Measurements from ENCODE around the gene SLBP. TPM values are rescaled to one million over a fixed set of nuclear protein-coding genes. Genes with fewer than 3 reads are reported as not detected.
"Not testable (repeated sequence)": the region's sequence is repeated elsewhere in the genome, so short reads cannot be mapped to it uniquely, and the experiment has no call there.

SLBP gene
- total RNA-seq, 6 experiments from 2014 or later: 13.1 to 30.8 (median 14.7) TPM

DNA sequence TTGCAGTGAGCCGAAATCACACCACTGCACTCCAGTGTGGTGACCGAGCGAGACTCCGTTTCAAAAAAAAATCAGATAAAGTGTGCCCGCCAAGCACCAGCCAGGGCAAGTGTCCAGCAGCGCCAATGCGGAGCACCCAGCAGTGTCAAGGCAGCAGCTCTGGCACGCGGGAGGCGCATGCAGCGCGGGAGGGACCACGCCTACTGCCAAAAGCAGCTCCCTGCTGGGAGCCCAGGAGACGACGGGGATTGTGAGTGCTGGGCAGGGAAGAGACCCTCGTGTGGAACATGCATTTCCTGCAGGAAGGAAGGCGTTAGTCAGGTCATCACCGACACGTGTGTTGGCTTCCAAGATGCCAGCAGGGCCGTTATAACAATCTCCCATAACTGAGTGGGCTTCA, 38.4 kb downstream of the SLBP start:
- H3K27me3 ChIP-seq: no peaks in the 10 kb centered on the region
- no peak overlapping the region for H3K4me3 ChIP-seq
- ATAC-seq (no peak), DNase-seq (no peak)
- no peaks in the 10 kb centered on the region for H3K36me3 ChIP-seq
- no peaks in the 10 kb centered on the region for H3K9me3 ChIP-seq
- H3K27ac ChIP-seq: no peak overlapping the region
- intact Hi-C loops (cut with DNase I): no loop called here
- 96% methylated on average over 4 of the region's 20 CpGs for WGBS (ENCODE audit: insufficient coverage, low coverage, low lambda C conversion rate, missing lambda C conversion rate)
- no peak for TF ChIP-seq POLR2A (IDR thresholded peaks at IDR 0.05)
- TF ChIP-seq, protein P1, sequence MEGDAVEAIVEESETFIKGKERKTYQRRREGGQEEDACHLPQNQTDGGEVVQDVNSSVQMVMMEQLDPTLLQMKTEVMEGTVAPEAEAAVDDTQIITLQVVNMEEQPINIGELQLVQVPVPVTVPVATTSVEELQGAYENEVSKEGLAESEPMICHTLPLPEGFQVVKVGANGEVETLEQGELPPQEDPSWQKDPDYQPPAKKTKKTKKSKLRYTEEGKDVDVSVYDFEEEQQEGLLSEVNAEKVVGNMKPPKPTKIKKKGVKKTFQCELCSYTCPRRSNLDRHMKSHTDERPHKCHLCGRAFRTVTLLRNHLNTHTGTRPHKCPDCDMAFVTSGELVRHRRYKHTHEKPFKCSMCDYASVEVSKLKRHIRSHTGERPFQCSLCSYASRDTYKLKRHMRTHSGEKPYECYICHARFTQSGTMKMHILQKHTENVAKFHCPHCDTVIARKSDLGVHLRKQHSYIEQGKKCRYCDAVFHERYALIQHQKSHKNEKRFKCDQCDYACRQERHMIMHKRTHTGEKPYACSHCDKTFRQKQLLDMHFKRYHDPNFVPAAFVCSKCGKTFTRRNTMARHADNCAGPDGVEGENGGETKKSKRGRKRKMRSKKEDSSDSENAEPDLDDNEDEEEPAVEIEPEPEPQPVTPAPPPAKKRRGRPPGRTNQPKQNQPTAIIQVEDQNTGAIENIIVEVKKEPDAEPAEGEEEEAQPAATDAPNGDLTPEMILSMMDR (IDR thresholded peaks at IDR 0.05): no peak
- H3K4me1 ChIP-seq: no peaks in the 10 kb centered on the region

DNA sequence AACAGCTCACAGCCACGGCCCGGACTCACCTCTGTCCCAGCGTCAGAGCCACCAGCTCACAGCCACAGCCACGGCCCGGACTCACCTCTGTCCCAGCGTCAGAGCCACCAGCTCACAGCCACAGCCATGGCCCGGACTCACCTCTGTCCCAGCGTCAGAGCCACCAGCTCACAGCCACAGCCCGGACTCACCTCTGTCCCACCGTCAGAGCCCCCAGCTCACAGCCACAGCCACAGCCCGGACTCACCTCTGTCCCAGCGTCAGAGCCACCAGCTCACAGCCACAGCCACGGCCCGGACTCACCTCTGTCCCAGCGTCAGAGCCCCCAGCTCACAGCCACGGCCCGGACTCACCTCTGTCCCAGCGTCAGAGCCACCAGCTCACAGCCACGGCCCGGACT, 41.1 kb downstream of the SLBP start:
- DNase-seq; H3K9me3 ChIP-seq; H3K36me3 ChIP-seq; H3K4me1 ChIP-seq; H3K27ac ChIP-seq; H3K4me3 ChIP-seq; H3K27me3 ChIP-seq; ATAC-seq; intact Hi-C loops (cut with DNase I): not testable (repeated sequence)
- 88% methylated on average over 16 of the region's 20 CpGs for WGBS (ENCODE audit: insufficient coverage, low coverage, low lambda C conversion rate, missing lambda C conversion rate)

DNA sequence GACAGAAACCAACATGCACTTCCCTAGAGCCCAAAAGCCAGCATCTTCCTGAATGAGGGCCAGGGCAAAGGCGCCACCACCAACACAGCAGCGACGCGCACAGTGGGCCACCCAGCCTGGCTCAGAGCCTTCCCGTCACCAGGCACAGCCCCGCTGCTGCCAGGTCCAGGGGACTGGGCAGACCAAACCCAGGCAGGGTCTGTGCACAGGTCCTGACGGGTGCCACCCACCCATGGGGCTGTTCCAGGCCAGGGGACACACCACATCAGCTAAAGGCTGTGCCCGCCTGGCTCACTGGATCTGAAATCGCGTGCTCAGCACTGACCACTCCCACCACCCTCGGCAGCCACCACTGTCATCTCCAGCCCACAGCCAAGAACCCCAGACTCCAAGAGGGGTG, 41.8 kb downstream of the SLBP start:
- H3K27me3 ChIP-seq: no peaks in the 10 kb centered on the region
- H3K4me3 ChIP-seq: no peak overlapping the region
- no peak overlapping the region for H3K27ac ChIP-seq
- ATAC-seq: no peak
- H3K9me3 ChIP-seq: no peaks in the 10 kb centered on the region
- intact Hi-C loops (cut with DNase I): no loop called here
- no peaks in the 10 kb centered on the region for H3K4me1 ChIP-seq
- WGBS (ENCODE audit: insufficient coverage, low coverage, low lambda C conversion rate, missing lambda C conversion rate): 83% methylated on average over 4 of the region's 11 CpGs
- H3K36me3 ChIP-seq: no peaks in the 10 kb centered on the region
- TF ChIP-seq POLR2A (IDR thresholded peaks at IDR 0.05): no peak
- TF ChIP-seq, protein P1 (IDR thresholded peaks at IDR 0.05): no peak
- DNase-seq: no peak

DNA sequence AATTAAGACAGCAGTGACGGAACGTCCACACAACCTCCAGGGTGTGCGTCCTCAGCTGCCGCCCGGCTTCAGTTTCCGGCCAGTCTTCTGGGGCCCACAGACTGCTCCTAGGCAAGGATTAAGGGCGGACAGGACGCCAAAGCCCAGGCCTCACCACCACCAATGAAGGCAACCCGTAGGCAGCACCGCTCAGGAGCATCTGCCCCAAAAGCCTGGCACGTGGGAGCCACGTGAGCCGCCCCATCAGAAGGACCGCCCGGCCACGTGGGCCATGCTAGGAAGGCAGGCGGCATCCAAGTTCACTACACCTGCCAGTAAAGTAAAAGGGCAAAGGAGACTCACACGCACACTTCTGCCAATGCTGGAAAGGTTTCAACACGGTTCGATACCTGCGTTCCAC, 42.3 kb downstream of the SLBP start:
- TF ChIP-seq, protein P1 (IDR thresholded peaks at IDR 0.05): no peak
- no peak for TF ChIP-seq POLR2A (IDR thresholded peaks at IDR 0.05)
- H3K27ac ChIP-seq: no peak overlapping the region
- 83% methylated on average over 10 of the region's 21 CpGs for WGBS (ENCODE audit: insufficient coverage, low coverage, low lambda C conversion rate, missing lambda C conversion rate)
- no peak for DNase-seq
- no peak for ATAC-seq
- no peaks in the 10 kb centered on the region for H3K9me3 ChIP-seq
- intact Hi-C loops (cut with DNase I): no loop called here
- H3K4me1 ChIP-seq: no peaks in the 10 kb centered on the region
- no peaks in the 10 kb centered on the region for H3K36me3 ChIP-seq
- no peaks in the 10 kb centered on the region for H3K27me3 ChIP-seq
- H3K4me3 ChIP-seq: no peak overlapping the region

DNA sequence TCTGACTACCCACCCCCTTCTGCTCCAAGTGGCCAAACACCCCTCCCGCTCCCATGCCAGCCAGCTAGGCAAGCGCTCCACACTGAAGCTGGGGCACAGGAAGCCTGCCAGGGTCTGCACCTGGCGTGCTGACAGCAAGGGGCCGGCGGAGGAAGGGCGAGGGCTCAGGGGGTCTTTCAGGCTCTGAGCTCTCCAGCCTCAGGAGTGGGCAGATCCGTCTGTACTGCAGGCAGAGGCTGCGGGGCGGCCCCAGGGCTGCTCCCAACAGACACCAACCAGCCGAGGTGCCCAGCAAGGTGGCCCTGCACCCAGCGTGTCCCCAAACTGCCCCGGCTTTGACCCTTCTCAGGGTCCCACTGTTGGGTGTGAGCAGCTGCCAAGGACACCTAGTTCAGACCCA, 42.8 kb downstream of the SLBP start:
- no peaks in the 10 kb centered on the region for H3K9me3 ChIP-seq
- H3K4me3 ChIP-seq: no peak overlapping the region
- 85% methylated on average over 2 of the region's 12 CpGs for WGBS (ENCODE audit: insufficient coverage, low coverage, low lambda C conversion rate, missing lambda C conversion rate)
- no peaks in the 10 kb centered on the region for H3K4me1 ChIP-seq
- H3K27me3 ChIP-seq: no peaks in the 10 kb centered on the region
- DNase-seq (no peak), ATAC-seq (peak in 1 of 4 donors; percentile 24)
- intact Hi-C loops (cut with DNase I): no loop called here
- TF ChIP-seq, protein P1 (IDR thresholded peaks at IDR 0.05): no peak
- H3K36me3 ChIP-seq: no peaks in the 10 kb centered on the region
- no peak overlapping the region for H3K27ac ChIP-seq
